A673 (cell line): ENCODE results near the gene PFAS. TPM values are rescaled to one million over a fixed set of nuclear protein-coding genes. Genes with fewer than 3 reads are reported as not detected.

Source experiments
- BruUV-seq: library from RNA; stranded (reverse); fragments of 400-500 nt; replicated peaks from 2 replicates; lab custom pipeline; 2021; lab: Mats Ljungman, UMichigan
- CTCF ChIA-PET: fragments of 300-600 bp; sonication (Branson Sonifier 250); formaldehyde crosslinking; loops from one replicate; lab custom pipeline; 2022; ENCODE audit warnings: antibody characterized with exemption; lab: Charles Lee
- POLR2A ChIA-PET: fragments of 300-600 bp; sonication (Branson Sonifier 250); formaldehyde crosslinking; loops from one replicate; lab custom pipeline; 2022; ENCODE audit warnings: antibody characterized with exemption; ENCODE audit not compliant: low non-redundant PET; lab: Charles Lee
- DNase-seq: peaks from one replicate; pipeline ENCODE4 v3.0.0-alpha.2; 2015; ENCODE audit warnings: low spot score
- H3K27ac ChIP-seq: fragments of 200-600 bp; sonication (generic); 2 replicates; pipeline ENCODE4 v1.5.1; 2016; ENCODE audit warnings: mixed run types, low read depth, mild to moderate bottlenecking, mixed read lengths, antibody characterized with exemption, low read length; ENCODE audit not compliant: poor library complexity, severe bottlenecking
- H3K27me3 ChIP-seq: fragments of 200-600 bp; sonication (generic); replicated peaks from 2 replicates; pipeline ENCODE4 v1.6.1; 2017; ENCODE audit warnings: mixed run types, low read depth, mild to moderate bottlenecking, mixed read lengths, antibody characterized with exemption, low read length; ENCODE audit not compliant: insufficient read depth, poor library complexity
- H3K36me3 ChIP-seq: fragments of 200-600 bp; sonication (generic); 2 replicates; pipeline ENCODE4 v1.6.1; 2016; ENCODE audit warnings: mixed run types, mild to moderate bottlenecking, mixed read lengths, antibody characterized with exemption, low read length; ENCODE audit not compliant: insufficient read depth, poor library complexity, severe bottlenecking
- H3K4me1 ChIP-seq: fragments of 200-600 bp; sonication (generic); 2 replicates; pipeline ENCODE4 v1.6.1; 2017; ENCODE audit warnings: mixed run types, mild to moderate bottlenecking, mixed read lengths, antibody characterized with exemption, low read length; ENCODE audit not compliant: insufficient read depth, poor library complexity, severe bottlenecking
- H3K4me3 ChIP-seq: fragments of 200-600 bp; sonication (generic); 2 replicates; pipeline ENCODE4 v1.5.1; 2016; ENCODE audit warnings: low read depth, mixed run types, mild to moderate bottlenecking, mixed read lengths, low read length; ENCODE audit not compliant: poor library complexity, severe bottlenecking
- H3K9me3 ChIP-seq: fragments of 200-600 bp; sonication (generic); 2 replicates; pipeline ENCODE4 v1.6.1; 2016; ENCODE audit warnings: mixed run types, low read depth, mild to moderate bottlenecking, mixed read lengths, antibody characterized with exemption, low read length; ENCODE audit not compliant: poor library complexity, severe bottlenecking
- EZH2 ChIP-seq: fragments of 200-600 bp; sonication (generic); IDR thresholded peaks from 2 replicates; pipeline ENCODE4 v1.6.1; 2017; ENCODE audit warnings: borderline replicate concordance, low read depth, mild to moderate bottlenecking, mixed read lengths, antibody characterized with exemption, low read length; ENCODE audit not compliant: poor library complexity, severe bottlenecking
- intact Hi-C: fragments of 100-400 bp; cut with micrococcal nuclease; formaldehyde crosslinking; loops from one replicate; pipeline ENCODE4 v1.10.0; 2022; ENCODE audit not compliant: unreplicated experiment
- total RNA-seq: library from RNA; stranded (reverse); gene quantifications from 2 replicates; pipeline ENCODE4 v1.2.3, GENCODE V29; 2021
- TF ChIP-seq, protein P1 (sequence below): fragments of 300-800, 200-600 bp; sonication (generic); conservative IDR thresholded peaks from 2 replicates; pipeline ENCODE4 v1.5.1; 2017; ENCODE audit warnings: low read depth, mild to moderate bottlenecking, antibody characterized with exemption, low read length, moderate library complexity, mixed read lengths

The PFAS gene
- total RNA-seq, 1 experiment from 2014 or later = 165 TPM

DNA sequence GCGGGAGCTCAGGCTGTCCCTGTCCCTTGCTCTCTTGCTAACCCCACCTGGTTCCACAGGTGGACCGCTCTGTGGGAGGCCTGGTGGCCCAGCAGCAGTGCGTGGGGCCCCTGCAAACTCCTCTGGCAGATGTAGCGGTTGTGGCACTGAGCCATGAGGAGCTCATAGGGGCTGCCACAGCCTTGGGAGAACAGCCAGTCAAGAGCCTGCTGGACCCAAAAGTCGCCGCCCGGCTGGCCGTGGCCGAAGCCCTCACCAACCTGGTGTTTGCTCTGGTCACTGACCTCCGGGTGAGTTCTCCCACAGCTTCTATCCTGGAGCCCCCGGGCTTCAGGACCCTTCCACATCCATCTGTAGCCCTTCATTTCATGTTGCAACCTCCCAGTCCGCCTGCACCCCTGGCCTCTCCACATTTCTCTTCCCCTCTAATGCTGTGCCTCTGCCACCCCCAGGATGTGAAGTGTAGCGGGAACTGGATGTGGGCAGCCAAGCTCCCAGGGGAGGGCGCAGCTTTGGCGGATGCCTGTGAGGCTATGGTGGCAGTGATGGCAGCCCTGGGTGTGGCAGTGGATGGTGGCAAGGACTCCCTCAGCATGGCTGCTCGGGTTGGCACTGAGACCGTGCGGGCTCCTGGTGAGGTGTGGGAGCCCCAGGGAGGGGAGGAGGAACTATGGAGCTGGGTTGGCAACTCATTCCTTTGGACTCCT lies 15.9 kb downstream of the PFAS start:
- Histone ChIP-seq H3K4me3 (no peak overlapping the region), H3K9me3 (no peaks in the 10 kb centered on the region), H3K4me1 (no peaks in the 10 kb centered on the region), H3K27ac (no peak overlapping the region), H3K27me3 (no peaks in the 10 kb centered on the region), H3K36me3 (peaks cover 81% of the 10 kb centered on the region)
- POLR2A ChIA-PET = interaction anchor here (0.6 kb wide), 2 partner anchors 8 to 330 kb away, joined by 3 to 7 read pairs; no protein-coding TSS in a partner anchor
- CTCF ChIA-PET = no interaction called here
- TF ChIP-seq, protein P1, sequence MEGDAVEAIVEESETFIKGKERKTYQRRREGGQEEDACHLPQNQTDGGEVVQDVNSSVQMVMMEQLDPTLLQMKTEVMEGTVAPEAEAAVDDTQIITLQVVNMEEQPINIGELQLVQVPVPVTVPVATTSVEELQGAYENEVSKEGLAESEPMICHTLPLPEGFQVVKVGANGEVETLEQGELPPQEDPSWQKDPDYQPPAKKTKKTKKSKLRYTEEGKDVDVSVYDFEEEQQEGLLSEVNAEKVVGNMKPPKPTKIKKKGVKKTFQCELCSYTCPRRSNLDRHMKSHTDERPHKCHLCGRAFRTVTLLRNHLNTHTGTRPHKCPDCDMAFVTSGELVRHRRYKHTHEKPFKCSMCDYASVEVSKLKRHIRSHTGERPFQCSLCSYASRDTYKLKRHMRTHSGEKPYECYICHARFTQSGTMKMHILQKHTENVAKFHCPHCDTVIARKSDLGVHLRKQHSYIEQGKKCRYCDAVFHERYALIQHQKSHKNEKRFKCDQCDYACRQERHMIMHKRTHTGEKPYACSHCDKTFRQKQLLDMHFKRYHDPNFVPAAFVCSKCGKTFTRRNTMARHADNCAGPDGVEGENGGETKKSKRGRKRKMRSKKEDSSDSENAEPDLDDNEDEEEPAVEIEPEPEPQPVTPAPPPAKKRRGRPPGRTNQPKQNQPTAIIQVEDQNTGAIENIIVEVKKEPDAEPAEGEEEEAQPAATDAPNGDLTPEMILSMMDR = no peak
- TF ChIP-seq EZH2 = no peak
- no peak for DNase-seq
- no TSS peak for BruUV-seq
- intact Hi-C loops = no loop called here

DNA sequence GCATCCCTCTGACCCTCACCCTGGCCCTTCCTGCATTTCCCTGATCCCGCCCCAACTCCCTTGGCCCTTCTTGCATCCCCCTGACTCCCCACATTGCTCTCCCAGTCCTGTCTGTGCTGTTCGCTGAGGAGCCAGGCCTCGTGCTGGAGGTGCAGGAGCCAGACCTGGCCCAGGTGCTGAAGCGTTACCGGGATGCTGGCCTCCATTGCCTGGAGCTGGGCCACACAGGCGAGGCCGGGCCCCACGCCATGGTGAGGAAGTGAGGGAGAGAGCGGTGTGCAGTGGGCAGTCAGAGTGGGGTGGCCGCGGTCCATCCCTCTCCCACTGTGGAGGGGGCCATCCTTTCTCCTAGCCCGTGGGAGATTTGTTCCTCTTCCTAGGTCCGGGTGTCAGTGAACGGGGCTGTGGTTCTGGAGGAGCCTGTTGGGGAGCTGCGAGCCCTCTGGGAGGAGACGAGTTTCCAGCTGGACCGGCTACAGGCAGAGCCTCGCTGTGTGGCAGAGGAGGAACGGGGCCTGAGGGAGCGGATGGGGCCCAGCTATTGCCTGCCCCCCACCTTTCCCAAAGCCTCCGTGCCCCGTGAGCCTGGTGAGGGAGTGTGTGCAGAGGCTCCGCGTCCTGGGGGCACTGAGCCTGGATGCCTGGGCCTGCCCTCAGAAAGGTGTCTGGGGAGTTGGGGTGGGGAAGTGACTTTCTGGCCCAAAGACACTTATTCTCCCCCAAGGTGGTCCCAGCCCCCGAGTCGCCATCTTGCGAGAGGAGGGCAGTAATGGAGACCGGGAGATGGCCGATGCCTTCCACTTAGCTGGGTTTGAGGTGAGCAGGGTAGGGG lies 17.8 kb downstream of the PFAS start:
- BruUV-seq = no TSS peak
- no peak overlapping the region for H3K4me3 ChIP-seq
- DNase-seq = no peak
- ChIA-PET POLR2A (no interaction called here), CTCF (no interaction called here)
- no peaks in the 10 kb centered on the region for H3K9me3 ChIP-seq
- no peaks in the 10 kb centered on the region for H3K27me3 ChIP-seq
- intact Hi-C loops = no loop called here
- TF ChIP-seq EZH2 = no peak
- TF ChIP-seq, protein P1 = no peak
- peaks cover 71% of the 10 kb centered on the region for H3K36me3 ChIP-seq
- no peaks in the 10 kb centered on the region for H3K4me1 ChIP-seq
- no peak overlapping the region for H3K27ac ChIP-seq

DNA sequence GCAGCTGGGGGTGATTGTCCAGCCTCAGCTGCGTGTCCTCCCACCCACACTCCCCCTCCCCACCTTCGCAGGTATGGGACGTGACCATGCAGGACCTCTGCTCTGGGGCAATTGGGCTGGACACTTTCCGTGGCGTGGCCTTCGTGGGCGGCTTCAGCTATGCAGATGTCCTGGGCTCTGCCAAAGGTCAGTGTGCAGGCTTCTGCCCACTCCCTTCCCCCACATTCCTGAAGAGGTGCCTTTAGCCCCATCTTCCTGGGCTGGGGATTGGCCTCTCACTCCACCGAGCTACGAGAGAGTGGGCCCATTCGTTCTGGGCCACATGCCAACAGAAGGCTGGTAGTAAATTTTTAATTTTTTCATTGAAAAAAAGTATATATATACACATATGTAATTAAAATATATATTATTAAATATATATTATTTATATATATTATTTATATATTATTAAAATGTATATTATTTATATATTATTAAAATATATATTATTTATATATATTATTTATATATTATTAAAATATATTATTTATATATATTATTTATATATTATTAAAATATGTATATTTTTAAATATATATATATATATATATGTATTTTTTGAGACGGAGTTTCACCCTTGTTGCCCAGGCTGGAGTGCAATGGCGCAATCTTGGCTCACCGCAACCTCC lies 18.5 kb downstream of the PFAS start:
- POLR2A ChIA-PET = no interaction called here
- H3K36me3 ChIP-seq = peaks cover 64% of the 10 kb centered on the region
- H3K4me3 ChIP-seq = no peak overlapping the region
- no peaks in the 10 kb centered on the region for H3K4me1 ChIP-seq
- H3K9me3 ChIP-seq = no peaks in the 10 kb centered on the region
- intact Hi-C loops = no loop called here
- CTCF ChIA-PET = no interaction called here
- DNase-seq = no peak
- H3K27me3 ChIP-seq = no peaks in the 10 kb centered on the region
- no TSS peak for BruUV-seq
- H3K27ac ChIP-seq = no peak overlapping the region
- TF ChIP-seq EZH2 = no peak
- TF ChIP-seq, protein P1 = no peak
